GM21825 (cell line): ENCODE data around the gene DRAM1.
"Not testable (repeated sequence)": the region's sequence is repeated elsewhere in the genome, so short reads cannot be mapped to it uniquely, and the experiment has no call there.

Source experiments
- ATAC-seq: cut with Tn5 transposase; IDR thresholded peaks from one replicate; pipeline ENCODE4 v1.9.1; 2021; ENCODE audit warnings: mild to moderate bottlenecking, moderate library complexity; ENCODE audit not compliant: unreplicated experiment

Gene DRAM1

DNA sequence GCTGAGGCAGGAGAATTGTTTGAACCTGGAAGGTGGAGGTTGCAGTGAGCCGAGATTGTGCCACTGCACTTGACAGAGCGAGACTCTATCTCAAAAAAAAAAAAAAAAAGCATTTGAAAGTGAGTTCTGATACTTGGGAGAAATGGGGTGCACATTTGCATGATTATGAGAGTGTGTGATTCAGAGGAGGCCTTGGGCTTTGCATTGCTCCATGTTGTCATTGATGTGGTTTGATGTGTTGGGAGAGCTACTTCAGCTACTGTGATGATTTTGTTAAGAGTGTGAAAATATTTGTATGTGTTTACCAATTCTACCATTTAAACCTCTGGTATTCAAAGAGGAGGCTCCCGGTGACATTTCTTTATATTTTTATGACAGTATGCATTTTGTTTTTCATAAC, 24.4 kb downstream of the DRAM1 start:
- ATAC-seq = no peak

DNA sequence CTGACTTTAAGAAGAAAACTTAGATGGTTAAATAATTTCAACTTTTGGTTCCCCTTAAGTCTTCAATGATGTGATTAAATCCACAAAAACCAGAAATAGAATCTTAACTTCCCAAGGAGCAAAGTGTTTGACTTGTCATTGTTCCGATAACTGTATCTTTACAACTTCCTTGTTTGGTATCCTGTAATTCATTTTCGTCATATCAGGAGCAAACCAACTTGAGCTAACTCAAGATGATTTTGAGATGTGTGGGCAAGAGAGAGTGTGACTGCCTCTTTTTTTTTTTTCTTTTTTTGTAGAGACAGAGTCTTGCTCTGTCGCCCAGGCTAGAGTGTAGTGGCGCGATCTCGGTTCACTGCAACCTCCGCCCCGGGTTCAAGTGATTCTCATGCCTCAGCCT, 25.3 kb downstream of the DRAM1 start:
- no peak for ATAC-seq

DNA sequence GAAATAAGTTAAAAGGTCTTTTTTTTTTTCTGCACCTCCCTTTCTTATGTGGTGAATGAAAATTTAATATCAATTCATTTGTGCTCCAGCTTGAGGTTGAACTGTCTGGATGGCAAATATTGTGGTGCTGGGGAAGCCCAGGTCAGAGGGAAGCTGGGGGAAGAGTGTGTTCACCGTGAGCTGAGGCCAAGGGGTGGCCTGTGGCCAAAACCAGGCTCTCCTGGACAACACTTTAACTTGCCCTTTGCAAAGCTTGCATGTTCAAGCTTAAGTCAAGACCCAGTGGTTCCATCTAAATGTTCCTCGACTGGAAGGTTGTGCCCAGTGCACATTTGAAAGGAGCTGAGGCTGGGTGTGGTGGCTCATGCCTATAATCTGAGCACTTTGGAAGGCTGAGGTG, 28.8 kb downstream of the DRAM1 start:
- no peak for ATAC-seq

DNA sequence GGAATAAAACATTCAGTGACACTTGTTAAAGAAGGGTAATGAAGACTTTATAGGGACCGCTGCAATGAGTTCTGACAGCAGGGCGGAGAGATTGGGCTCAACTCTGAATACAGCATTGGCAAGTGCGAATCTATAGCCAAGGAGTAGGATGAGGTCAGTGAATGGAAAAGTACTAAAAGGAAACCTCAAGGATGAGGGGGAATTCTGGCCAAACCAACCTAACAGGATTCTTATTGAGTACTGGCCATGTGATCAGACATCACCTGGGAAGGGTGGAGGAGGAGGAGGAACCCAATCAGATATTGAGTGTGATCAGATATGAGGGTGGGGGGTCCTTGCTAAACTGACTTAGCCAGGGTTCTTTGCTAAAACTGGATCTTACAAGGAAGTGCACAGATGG, 31.0 kb downstream of the DRAM1 start:
- ATAC-seq = no peak

DNA sequence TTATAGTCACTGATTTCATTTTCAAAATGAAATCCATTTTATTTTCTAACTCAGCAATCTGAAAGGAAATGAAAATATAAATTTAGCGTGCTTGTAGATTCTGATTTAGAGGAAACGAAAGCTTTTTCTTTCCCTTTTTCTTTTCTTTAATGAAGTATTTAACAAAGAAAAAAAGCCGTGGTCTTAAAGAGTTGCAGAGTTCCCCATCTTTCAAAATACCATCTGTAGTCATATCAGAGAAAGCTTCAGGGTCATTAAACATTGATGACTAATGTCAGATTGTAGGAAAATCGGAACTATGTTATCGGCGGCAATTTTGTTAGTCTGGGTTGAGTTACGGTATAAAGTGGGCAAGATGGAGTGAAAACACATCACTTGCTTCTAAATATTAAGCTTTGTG, 32.3 kb downstream of the DRAM1 start:
- ATAC-seq = no peak

DNA sequence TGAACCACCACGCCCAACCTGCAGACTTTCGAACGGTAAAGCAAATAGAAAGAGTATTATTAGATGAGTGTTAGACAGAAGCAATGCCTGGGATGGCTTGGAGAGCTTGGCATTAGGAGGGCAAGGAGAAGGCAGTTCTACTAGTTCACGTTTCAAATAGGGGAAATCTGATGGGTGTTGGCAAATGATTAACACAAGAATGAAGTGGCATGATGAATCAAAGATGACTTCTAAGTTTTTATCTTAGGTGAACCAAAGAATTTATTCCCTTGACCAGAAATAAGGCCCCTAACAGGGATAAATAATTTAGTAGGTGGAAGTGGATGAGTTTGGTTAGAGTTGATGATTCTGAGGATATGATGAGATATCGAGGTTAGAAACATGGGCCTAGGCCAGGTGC, 38.5 kb downstream of the DRAM1 start:
- ATAC-seq = no peak

DNA sequence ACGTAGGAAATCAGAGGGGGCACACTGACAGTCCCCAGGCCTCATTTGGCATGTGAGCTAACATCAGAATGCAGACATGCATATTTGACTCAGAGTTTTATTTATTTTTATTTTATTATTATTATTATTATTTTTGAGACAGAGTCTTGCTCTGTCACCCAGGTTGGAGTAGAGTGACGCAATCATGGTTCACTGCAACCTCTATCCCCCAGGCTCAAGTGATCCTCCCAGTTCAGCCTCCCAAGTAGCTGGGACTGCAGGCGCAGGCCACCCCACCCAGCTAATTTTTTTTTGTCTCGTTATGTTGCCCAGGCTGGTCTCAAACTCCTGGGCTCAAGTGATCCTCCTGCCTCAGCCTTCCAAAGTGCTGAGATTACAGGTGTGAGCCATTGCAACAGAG, 41.4 kb downstream of the DRAM1 start:
- not testable (repeated sequence) for ATAC-seq

DNA sequence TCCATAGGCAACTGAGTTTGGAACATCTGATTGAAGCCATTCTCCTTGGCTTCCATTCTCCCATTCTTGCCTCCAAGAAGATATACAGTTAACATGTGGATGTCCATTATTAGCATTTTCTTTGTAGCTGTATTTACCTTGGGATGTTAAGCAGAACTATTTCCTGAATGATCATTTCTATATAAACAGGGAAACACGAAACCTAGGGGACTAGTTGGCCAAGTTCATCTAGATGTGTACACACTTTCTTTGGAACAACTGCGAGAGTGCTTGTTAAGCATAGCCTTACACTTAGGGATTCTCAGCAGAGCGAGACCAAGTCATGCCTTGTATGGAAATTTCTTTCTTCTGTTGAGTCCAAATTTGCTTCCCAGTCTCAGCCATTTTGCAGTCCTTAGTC, 42.1 kb downstream of the DRAM1 start:
- no peak for ATAC-seq

DNA sequence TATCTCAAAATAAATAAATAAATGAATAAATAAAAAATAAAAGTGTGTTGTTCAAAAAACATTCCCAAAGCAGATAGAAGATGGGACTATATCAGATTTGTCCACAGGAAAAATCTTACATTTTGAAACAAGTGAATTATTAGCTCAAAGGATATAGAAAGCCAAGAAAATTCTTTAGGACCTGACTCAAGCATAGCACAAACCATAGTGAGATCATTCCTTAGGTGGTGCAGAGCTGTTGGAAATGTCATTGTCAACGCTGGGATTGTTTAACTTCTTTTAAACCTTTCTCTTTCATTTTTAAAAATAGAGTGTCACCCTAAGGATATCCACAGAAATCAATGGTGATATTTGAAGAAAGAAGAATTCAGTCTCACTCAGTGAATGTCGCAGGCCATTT, 43.5 kb downstream of the DRAM1 start:
- no peak for ATAC-seq

DNA sequence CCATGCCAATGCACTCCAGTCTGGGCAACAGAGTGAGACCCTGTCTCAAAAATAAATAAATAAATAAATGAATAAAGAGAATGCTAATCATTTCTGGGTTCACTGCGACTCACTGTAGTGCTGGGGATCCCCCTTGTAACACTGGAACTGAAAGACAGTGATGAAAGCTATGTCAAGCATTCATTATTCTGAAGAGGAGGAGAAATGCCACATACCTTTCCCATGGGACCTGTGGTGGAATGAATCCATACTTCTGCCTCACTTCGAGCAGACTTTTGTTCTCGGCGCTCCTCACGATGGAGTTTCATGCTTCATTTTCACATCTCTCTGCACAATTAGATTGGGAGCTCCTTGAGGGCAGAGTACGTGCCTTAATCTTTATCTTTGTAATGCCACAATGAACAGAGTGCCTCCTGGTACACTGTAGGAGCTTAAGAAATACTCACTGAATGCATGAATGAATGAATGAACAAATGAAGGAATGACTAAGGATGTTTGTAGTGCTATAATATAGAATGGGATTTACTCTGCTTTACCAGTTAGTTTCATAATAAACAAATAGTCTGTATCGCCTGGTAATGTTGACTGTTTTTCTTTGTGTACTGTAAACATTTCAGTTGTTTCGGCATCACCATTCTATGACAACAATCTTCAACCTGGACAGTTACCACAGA, 45.8 kb downstream of the DRAM1 start:
- no peak for ATAC-seq

DNA sequence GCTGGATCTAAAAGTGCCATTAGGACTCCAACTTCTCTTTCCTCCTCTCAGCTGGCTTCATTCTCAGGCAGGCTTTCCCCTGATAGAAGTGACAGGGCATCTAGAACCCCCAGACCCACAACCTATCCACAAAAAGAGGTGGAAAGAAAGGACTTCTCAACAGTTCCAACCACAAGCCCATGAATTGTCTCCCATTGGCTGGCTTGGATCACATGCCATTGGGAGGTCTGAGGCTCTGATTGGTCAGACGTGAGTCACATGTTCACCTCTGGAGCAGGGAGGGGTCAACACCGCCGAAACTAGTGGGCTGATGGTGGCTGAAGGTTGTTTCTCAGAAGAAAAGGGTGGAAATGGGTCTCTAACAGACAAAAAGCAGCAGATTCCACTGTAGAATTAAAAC, 47.2 kb downstream of the DRAM1 start:
- ATAC-seq = no peak

DNA sequence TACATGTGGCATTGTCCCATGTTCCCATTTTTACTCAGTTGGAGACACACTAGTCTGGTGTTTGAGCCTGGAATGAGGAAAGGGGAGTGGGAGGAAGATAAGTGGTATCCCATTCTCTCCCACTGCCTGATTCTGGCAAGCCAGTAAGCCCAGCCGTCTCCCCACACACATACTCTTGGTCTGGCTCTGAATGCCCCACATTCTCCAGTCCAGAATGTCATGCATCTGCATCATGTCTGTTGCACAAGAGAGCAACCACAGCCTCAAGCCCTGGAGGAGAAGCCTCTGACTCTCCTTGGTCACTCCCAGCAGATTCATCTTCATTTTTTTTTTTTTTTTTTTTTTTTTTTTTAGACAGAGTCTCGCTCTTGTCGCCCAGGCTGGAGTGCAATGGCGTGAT, 48.0 kb downstream of the DRAM1 start:
- ATAC-seq = no peak

DNA sequence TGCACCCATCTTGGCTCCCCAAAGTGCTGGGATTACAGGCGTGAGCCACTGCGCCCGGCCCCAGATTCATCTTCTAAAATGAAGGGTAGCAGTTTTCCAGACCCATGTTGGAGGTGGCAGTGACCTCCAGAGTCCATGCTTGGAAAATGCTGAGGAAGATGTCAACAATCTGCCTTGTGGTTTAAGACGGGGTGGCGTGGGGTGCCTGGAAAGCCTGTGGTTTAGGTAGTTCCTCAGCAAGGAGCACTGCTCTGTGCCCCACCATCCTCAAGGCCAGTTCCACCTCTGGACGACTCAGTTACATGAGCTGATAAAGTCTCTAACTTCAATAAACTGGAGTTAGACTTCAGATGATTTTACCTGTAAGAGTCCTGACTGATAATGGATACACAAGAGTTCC, 48.6 kb downstream of the DRAM1 start:
- no peak for ATAC-seq

DNA sequence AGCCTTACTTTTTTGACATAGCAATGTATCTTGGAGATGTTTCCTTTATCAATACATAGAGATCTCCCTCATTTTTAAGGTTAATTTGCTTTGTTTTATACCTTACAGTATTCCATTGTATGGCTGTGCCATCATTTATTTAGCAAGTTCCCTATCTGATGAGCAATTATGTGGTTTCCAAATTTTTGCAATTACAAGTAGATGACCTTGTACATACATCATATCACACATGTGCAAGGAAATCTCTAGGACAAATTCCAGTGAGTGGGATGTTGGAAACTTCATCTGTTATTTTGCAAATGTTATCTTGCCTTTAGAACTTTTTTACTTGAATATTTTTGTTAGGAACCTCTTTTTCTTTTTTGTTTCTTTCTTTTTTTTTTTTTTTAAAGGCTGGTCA, 49.7 kb downstream of the DRAM1 start:
- ATAC-seq = no peak

DNA sequence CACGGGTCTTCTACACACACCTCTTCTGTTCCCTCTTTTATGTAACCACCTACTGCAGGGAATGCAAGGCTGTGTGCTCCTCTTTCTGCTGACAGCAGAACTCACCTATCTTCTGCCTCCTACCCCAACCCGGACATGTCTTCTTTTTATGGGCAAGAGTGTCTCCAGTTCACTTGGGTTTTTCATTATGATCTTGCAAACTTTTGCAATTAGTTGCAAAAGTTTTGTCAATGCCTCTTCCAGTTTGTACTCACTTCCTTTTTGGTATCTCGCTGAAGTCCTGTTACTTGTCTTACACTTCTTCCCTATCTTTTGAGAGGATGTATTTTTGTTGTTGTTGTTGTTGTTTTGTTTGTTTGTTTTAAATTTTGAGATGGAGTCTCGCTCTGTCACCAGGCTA, 50.6 kb downstream of the DRAM1 start:
- ATAC-seq = no peak

DNA sequence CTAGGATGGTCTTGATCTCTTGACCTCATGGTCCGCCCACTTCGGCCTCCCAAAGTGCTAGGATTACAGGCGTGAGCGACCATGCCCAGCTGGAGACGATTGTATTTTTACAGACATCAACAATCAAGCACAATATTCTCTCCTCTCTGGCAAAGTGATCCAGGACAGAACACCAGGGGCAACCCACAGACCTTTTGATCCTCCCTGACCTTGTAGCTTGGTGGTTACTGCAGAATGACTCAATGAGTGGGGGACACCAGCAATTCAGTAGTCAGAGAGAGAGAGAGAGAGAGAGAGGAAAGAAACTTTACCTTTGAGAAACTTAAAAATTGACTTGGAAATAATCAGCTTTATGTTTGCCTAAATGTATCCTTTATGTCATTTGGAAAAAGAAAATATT, 51.2 kb downstream of the DRAM1 start:
- no peak for ATAC-seq

DNA sequence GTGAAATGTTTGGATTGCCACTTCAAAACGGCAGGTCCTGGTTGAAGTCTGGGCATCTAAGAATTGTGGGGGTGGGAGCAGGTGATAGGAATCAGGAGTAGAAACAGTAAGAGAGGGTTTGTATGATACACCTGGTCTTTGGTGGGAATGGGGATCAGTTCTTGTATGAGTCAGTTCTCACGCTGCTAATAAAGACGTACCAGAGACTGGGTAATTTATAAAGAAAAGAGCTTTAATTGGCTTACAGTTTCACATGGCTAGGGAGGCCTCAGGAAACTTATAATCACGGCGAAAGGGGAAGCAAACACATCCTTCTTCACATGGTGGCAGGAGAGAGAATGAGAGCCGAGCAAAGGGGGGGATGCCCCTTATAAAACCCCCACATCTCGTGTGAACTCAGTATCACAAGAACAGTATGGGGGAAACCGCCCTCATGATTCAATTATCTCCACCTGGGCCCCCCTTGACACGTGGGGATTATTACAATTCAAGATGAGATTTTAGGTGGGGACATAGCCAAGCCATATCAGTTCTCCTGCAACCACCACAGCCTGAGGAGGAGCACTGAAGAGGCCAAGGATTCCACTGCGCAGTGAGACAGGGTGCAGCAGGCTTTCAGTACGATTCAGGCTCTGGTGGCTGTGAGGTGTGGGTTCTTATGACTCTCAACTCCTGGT, 52.1 kb downstream of the DRAM1 start:
- ATAC-seq = no peak

DNA sequence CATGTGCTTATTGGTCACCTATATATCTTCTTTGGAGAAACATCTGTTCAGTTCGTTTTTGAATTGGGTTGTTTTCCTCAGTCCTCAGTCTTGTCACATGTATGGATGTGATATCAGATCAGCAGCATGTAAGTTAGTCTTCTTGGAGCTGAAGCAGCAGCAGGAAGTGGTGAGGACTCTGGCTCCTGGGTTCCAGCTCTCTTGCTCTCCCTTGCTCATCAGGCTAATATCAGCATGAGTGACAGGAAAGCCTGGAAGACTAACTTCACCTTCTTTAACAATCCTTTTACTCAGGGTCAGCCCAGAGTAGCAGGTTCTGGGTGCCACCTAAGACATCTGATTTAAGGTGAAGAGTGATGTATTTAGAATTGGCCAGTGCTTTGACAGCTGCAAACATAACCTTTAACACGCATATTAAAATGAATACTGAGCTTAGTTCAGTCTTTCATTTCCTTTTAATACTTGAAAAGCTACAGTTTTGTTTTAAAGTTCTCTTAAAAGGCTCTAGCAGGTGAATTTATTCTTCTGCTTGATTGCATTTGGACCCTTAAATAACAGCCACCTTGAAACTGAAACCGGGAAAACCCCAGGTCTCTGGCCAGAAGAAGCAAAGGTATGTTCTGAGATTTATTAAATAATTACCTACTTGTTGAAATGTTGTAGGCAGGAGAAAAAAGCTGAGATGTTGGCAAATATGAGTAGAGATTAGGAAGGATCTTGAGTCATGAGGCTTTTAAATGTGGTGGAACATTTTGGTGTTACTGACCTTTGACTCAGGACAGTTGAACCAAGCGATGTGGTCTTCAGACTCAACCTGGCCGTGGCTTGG, 54.3 kb downstream of the DRAM1 start:
- peak; percentile 42 for ATAC-seq

DNA sequence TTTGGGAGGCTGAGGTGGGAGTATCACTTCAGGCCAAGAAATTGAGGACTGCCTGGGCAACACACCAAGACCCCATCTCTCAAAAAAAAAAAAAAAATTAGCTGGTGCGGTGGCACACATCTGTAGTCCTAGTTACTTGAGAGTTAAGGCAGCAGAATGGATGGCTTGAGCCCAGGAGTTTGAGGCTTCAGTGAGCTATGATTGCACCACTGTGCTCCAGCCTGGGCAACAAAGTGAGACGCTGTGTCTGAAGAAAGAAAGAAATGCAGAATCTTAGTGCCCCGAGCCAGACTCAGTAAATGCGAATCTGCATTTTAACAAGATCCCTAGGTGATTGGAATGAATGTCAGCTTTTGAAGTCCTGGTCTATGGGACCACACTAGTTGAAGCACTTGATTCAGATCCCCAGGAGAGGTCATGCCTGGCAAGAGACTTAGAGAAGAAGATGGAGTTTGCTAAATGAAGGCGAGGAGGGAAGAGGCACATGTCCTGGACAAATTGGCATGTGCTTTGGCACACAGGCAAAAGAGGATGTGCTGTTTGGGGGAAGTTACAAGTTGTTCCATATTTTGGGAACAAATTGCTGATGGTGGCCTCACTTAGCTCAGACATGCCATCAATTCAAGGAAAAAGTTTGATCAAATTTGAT, 56.6 kb downstream of the DRAM1 start:
- no peak for ATAC-seq

DNA sequence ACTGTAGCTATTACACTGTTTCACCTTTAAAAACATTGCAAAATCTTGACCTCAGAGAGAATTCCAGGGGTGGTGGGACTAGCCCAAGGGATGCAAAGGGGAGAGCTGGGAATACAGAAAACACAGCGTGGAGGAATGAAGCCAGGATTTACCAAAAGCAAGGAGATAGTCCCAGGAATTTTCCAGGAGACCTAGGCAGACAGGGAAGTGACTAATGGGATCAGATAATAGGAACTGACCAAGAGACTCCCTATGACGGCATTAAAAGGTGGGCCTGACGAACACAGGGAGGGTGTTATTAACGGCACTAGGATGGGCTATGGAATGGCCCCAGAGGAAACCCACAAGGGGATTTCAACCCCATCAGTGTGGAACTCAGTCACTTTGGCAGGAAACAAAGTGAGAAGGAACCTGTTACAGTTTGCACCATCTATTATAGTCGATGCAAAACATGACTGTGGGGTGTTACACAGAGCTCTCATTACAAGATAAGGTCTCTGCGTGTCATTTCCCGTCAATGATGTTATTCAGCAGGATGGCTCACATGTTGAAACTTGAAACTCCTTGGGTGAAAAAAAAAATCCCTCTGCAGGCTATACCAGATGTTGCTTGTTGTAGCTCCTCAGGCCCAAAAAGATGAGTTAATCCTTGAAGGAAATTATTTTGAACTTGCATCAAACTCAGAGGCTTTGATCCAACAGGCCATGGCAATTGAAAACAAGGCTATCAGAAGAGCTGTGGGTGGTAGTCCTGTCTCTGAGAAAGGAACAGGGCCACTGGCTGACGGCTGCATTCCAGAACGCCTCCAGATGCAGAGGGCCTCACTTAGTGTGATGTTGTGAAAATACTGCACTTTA, 58.7 kb downstream of the DRAM1 start:
- ATAC-seq = peak; percentile 66

DNA sequence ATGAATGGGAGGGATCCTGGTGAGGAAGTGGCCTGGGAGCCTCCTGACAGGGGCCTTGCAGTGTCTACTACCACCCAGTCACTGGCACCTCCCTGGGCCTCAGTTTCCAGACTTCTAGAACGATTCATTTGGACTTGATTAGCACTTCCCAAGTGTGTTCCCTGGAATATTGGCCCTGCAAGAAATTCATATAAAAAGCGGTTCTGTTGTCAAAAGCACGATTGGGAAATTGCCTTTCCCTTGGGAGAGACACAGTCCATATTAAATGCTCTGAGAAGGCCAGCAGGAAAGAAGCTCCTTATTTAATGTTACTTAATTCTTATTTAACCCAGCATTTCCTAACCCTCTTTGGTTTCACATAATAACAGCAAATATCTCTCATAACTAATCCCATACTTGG, 61.9 kb downstream of the DRAM1 start:
- no peak for ATAC-seq
